AG09319 (cell line): ENCODE data around the gene RCAN2.

ENCODE experiments used
- DNase-seq: peaks from one replicate; pipeline ENCODE4 v3.0.0-alpha.2; 2010; ENCODE audit warnings: low read depth; ENCODE audit errors: extremely low read depth
- CTCF ChIP-seq: IDR thresholded peaks from 2 replicates; pipeline ENCODE4 v1.5.1; 2011; ENCODE audit warnings: low read depth, mild to moderate bottlenecking, inconsistent platforms, low read length, moderate library complexity

The RCAN2 gene

DNA sequence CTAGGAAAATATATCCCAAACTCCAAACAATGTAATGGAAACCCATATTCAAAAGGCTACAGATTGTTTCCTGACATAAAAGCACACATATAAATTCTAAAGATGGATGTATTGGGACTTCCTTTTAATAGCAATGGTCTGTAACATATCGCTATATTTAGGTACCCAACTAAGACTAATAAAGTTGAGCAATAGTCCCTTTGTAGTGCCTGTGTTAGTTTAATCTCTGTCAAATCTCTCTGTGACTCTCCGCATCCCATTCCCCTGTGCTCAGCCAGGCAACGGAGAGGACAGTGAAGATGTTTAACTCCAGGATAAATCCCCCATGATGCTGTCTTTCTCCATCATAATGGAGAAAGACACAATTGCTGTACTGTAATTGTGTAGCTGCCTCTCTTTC, 19.0 kb downstream of the RCAN2 start:
- DNase-seq, result no peak
- TF ChIP-seq CTCF, result no peak

DNA sequence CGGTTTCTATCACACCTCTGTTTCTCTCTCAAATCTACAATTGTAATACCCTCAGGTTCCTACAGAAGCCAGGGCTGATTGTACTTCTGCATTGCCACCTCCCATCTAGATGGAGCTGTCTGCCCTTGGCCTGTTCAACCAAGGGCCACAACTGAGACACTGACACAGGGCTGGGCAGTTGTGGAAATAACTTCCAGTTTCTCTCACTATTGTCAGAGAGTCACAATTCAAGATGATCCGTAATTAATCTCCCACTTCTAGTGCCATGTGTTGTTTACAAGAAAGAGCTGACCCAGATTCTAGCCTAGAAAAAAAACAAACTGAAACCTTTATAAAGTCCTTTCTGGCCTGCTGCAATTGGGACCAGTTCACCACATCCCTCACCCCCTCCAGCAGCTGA, 22.2 kb downstream of the RCAN2 start:
- TF ChIP-seq CTCF, result no peak
- DNase-seq, result no peak

DNA sequence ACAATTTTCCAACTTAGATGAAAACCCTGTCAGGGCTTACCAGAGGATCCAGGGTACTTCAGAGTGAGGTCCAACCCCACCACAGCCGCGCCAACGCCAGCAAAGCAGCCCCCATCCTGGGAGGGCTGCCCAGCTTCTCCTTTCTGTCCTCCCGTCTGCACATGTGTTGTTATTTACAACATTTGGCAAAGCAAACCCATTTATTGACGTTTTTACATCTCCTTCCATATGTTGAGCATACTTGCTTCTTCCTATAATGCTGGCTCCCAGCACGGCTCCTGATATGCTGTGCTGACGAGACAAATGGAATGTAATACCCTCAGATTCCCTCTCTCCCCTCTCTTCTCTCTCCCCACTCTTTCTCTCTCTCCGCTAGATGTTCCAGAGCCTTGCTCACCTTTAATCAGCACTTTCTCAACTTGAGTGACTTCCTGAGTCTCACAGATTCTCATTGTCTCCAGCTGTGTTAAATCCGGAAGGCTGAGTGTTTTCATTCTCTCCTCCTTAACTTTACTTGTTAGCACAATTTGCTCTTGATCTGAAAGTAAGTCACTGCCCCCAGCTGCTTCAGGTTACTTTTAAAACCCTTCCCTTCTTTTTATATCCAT, 22.7 kb downstream of the RCAN2 start:
- no peak for DNase-seq
- TF ChIP-seq CTCF, result no peak

DNA sequence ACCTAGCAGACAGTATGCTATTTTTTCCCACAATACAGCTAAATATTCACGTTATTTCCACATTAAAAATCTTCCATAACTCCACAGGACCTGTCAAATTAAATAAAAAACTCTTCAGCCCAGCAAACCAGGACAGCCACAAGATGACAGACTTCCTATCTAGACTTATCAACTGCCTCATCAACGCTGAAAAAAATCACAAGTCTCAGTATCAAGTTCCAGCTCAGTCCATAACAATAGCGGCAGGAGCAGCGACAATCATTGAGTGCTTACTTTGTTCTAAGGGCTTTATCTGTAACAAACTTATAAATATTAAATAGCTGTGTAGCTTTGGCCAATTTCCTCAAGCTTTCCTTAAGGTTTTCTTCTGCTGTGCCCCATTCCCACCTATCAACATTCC, 24.7 kb downstream of the RCAN2 start:
- no peak for TF ChIP-seq CTCF
- no peak for DNase-seq

DNA sequence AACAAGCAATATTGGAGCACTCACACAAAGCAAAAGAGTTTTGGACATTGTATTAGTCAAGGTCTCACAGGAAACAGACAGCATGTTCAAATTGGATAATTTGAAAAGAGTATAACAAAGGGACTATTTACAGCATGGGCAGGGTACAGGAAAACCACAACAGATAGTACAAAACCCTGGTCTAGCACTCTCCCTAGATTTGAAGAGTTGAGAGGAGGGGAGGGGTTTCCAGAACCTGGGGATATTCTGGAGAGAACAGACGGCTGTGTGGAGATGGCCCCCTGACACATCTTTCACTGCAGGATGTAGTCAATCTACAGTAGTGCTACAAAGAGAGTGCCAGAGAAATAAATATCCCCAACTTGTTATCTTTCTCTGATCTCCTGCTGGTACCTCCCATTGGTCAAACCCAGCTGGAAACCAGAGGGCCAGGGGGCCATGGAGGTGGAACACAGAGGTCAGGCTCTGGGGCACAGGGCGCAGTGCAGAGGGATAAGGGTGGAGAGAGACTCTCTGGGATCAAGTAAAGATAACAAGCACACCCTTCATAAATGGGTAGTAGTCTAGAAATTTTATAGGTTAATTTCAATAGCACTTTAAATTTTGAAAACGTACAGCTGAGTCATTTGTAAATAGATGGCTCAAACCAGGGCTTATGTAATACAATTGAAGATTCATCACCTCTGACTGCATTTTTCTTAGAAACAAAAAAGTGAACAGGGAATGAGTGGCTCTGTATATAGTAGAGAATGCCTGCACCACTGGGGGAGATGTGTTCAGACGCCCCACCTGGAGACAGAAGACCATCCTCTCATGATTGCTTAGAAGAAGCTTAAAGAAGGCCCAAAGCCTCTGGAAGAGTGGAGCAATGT, 25.7 kb downstream of the RCAN2 start:
- TF ChIP-seq CTCF, result no peak
- no peak for DNase-seq

DNA sequence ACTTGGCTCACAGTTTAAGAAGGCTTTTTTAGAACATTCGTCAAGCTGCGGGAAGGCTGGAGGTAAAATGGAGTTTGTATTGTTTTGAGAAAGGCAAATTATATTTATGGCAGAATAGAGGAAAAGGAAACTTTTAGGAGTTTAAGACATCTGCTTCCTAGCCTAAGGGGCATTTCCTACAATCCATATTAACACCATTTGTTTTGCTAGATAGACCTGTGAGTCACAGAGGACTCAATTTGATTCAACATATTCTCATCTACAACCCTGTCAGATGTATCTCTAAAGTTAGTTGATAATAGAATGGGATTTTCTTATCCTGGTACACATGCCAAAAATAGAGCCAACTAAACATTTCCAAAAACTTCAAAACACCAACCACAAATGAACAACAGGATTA, 35.0 kb downstream of the RCAN2 start:
- TF ChIP-seq CTCF, result no peak
- DNase-seq, result no peak

- no peak for TF ChIP-seq CTCF
- no peak for DNase-seq
Observed at GRCh38 chr6:46454691-46455090, 36.6 kb downstream of the RCAN2 start.
